Measurements from ENCODE around the gene SRF.
"Not testable (repeated sequence)": the region's sequence is repeated elsewhere in the genome, so short reads cannot be mapped to it uniquely, and the experiment has no call there.

SRF gene

DNA sequence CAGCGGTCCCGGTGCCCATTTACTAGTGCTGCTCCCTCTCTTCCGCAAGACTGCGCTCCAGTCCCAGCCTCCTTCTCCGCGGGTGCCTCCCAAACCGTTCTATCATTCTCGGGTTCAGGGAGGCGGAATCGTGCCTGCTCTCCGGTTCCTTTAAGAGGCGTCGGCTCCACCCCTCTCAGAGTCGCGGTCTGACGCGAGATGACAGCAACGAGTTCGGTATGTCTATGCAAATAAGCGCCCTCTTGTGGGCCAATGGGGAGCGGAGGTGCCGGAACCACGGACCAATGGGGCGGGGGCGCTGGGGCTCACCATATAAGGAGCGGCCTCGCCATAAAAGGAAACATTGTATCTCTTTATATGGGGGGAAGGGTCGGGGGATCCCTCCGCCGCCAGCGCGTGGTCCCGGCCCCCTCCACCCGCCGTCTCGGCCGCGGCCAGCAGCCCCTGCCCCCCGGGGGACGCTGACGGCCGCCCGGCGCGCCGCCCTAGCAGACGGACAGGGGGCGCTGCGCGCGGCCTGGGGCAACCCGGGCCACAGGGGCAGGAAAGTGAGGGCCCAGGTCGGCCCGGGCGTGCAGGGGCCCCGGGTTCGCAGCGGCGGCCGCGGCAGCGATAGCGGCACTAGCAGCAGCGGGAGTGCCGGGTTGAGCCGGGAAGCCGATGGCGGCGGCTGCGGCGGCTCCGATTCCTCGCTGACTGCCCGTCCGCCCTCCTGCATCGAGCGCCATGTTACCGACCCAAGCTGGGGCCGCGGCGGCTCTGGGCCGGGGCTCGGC, at the start of gene SRF:
Gene SRF (plus strand): TSS at position 339 of the 776 bp plus-strand sequence. CDS start 388 bp downstream, at position 727.
- peak; percentile 97 to 99 for DNase-seq (ENCODE audit: low read depth in 2 of 2)

GRCh38 chr6:43122146-43122545, 48.9 kb upstream of the SRF start:
- DNase-seq (ENCODE audit: low read depth in 2 of 2): no peak

DNA sequence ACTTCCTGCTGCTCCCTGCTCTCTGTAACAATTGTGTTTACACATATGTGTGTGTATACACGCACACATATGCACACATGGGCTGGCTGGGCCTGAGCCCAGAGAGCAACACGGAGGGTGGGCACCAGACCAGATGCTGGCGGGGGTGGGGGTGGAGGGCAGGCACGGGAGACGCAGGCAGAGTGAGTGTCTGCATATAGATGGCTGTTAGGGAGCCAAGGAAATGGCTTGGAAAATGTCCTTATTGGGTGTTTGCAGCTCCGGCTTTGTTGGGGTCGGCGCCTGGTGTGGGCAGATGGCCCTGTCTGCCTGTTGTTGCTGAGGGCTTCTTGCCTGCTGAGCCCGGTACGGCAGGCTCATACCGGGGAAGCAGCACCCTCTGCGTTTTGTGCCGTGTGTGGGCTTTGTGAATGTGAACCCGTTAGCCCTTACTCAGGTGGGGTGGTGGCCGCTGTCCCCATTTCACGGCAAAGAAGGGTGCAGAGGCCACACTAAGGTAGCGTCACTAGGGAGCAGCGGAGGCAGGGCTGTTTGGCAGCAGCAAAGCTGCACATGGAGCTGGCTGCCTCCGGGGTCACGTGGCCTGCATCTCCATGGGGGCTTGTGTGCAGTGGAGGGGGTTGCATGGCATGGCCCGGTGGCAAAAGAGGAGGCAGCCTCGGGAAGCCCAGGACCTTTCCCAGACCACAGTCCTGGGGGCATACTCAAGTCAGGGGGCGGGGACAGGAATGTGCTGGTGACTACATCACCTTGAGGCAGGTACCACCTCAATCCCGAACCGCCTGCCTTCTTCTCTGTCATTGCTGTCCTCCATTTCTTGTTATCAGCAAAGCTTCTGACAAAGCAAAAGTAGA, 47.4 kb upstream of the SRF start:
- no peak for DNase-seq (ENCODE audit: low read depth in 2 of 2)

- DNase-seq (ENCODE audit: low read depth in 2 of 2): no peak
Observed at GRCh38 chr6:43124481-43124880, 46.6 kb upstream of the SRF start.

- no peak for DNase-seq (ENCODE audit: low read depth in 2 of 2)
Observed at GRCh38 chr6:43125119-43125518, 46.0 kb upstream of the SRF start.

DNA sequence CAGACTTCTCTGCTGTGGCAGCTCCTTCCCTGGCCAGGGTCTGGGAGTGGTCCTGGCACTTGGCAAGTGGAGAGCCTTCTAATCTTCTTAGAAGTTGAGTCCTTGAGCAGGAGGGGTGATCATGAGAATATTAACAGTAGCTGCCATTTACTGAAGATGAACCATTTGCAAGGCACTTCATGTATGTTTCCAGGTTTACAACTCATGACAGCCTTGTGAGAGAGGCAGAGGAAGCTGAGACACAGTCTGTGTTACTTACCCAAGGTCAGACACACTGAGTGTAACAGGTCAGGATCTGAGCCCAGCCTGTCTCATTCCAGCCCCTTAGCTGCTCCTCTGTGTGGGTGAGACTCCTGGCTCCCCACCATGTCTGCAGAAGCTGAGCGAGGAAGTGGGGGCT, 45.5 kb upstream of the SRF start:
- DNase-seq (ENCODE audit: low read depth in 2 of 2): no peak

DNA sequence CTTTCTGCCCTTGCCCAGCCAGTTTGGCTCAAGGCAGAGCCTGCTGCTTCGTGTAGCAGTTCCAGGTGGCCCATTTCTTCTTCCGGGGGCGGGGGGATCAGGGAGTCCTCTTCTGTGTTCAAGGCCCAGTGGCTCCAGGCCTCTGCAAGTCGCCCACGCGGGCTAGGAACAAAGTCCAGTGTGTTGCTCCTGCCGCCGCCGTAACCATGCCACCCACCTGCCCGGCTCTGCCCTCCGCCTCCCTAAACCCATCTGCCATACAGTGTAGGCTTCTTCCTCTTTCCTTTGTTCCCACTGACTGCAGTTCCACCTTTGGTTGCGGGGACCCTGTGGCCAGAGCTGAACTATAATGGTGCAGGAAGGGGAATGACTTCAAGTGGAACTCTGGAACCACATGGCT, 43.9 kb upstream of the SRF start:
- no peak for DNase-seq (ENCODE audit: low read depth in 2 of 2)

- no peak for DNase-seq (ENCODE audit: low read depth in 2 of 2)
Observed at GRCh38 chr6:43127877-43128276, 43.2 kb upstream of the SRF start.

DNA sequence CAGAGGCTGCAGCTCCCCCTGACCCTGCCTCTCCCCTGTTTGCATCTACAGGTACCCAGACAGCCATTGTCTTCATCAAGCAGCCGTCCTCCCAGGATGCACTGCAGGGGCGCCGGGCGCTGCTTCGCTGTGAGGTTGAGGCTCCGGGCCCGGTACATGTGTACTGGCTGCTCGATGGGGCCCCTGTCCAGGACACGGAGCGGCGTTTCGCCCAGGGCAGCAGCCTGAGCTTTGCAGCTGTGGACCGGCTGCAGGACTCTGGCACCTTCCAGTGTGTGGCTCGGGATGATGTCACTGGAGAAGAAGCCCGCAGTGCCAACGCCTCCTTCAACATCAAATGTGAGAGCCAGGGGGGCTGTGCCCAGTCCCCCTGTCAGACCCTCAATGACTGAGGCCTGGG, 42.1 kb upstream of the SRF start:
- no peak for DNase-seq (ENCODE audit: low read depth in 2 of 2)

DNA sequence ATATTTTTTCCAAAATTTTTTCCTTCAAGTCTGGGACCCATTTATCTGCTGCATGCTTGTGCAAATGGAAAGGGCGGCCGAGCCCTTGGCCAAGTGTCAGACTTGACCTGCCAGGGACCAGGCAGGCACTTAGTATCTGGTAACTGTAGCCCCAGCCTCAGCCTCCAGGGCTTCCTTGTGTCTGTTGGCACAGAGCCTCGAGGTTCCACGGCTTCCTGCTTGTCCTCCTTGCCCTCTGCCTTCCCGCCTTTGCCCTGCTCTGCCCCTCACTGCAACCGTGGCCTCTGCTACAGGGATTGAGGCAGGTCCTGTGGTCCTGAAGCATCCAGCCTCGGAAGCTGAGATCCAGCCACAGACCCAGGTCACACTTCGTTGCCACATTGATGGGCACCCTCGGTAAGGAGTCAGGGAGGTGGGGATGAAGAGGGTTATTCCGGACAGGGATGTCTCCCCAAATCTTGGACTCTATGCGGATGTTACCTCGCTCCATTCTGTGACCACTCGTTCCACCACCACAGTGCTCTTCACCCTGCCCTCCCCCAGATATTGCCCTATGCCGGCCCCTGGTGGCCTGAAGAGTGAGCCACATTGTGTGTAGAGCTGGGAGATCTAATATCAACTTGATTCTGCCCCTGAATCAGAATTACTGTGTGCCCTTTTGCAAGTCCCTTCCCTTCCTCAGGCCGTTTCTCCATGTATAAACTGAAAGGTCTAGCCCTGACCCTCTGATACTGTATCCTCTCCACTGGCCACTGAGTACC, 41.5 kb upstream of the SRF start:
- no peak for DNase-seq (ENCODE audit: low read depth in 2 of 2)

DNA sequence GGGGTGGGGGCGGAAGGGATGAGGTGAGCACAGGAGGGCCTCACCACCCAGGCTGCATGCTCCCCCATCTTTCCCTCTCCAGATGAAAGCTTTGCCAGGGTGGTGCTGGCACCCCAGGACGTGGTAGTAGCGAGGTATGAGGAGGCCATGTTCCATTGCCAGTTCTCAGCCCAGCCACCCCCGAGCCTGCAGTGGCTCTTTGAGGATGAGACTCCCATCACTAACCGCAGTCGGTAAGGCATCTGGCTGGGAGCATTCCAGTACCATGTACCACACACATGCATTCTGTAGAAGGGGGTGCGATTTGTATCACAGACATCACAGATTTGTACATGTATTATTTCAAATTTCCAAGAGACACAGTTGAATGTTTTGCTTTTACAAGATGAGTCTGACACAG, 40.6 kb upstream of the SRF start:
- no peak for DNase-seq (ENCODE audit: low read depth in 2 of 2)

- not testable (repeated sequence) for DNase-seq (ENCODE audit: low read depth in 2 of 2)
Observed at GRCh38 chr6:43131379-43131778, 39.7 kb upstream of the SRF start.

DNA sequence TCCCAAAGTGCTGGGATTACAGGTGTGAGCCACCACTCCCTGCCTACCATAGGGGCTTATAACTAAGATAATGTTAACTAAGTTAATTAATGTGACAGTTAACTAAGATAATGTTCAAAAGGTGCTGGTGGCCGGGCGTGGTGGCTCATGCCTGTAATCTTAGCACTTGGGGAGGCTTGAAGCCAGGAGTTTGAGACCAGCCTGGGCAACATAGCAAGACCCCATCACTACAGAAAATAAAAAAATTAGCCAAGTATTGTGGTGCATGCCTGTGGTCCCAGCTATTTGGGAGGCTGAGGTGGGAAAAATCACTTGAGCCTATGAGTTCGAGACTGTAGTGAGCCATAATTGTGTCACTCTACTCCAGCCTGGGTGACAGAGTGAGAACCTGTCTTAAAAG, 32.8 kb upstream of the SRF start:
- no peak for DNase-seq (ENCODE audit: low read depth in 2 of 2)

GRCh38 chr6:43139973-43140372, 31.1 kb upstream of the SRF start:
- DNase-seq (ENCODE audit: low read depth in 2 of 2): not testable (repeated sequence)

GRCh38 chr6:43141644-43142043, 29.4 kb upstream of the SRF start:
- DNase-seq (ENCODE audit: low read depth in 2 of 2): no peak

DNA sequence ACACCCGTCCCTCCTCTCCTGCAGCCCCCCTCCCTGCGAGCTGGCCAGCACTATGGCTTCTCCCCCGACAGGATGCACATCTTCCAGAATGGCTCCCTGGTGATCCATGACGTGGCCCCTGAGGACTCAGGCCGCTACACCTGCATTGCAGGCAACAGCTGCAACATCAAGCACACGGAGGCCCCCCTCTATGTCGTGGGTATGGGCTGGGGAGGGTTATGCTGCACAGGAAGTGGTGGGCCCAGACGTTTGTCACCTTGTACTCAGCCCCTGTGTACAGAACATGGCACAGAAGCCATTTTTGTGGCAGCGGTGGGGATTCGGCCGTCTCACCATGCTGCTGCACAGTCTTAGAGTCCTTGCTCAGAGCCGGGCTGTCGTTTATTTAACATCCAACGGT, 29.0 kb upstream of the SRF start:
- peak in 1 of 2 donors; percentile 24 for DNase-seq (ENCODE audit: low read depth in 2 of 2)

DNA sequence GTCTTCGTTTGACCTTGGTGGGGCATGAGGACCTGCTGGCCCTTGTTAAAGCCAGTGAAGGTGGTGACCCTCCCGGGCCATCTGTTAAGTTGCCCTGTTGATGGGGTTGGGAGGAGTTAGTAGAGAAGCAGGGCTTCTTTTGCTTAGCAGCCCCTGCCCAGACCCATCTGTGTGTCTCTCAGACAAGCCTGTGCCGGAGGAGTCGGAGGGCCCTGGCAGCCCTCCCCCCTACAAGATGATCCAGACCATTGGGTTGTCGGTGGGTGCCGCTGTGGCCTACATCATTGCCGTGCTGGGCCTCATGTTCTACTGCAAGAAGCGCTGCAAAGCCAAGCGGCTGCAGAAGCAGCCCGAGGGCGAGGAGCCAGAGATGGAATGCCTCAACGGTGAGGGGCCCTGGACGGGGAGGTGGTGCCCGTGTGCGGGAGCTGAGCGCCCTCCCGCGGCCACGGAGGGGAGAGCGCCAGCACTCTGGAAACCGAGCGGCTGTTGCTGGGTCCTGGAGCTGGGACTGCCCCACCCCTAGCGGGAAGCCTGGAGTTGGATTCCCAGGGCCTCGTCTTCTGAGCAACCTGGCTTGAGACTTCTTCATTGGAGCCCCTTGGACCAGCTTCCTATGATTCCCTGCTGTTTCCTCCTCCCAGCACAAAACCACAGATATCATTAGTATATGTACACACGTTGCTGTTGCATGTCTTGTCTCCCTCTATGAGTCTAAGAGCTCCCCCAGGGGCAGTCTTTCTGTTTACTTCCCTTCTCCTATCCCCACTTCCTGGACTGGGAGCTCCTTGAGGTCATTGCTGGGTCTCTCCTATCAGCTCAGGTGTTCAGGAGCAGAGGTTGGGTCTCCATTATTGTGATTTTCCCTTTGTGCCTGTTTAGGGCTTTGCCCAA, 27.6 kb upstream of the SRF start:
- peak; percentile 37 to 50 for DNase-seq (ENCODE audit: low read depth in 2 of 2)

DNA sequence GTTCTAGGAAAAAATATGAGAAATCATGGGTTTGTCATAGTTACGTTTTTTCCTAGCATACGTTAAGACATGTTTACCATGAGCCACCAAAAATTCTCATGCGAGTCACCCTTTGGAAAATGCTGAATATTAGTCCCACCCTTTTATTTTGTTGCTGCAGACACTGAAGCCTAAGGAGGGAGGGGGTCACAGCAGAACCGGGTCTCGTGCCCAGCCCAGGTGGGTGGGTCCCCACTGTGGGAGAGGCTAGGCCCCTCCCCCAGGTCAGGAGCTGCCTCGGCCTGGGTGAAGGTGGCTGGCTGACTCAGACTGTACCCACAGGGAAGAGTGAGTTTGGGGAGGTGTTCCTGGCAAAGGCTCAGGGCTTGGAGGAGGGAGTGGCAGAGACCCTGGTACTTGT, 26.2 kb upstream of the SRF start:
- no peak for DNase-seq (ENCODE audit: low read depth in 2 of 2)

- no peak for DNase-seq (ENCODE audit: low read depth in 2 of 2)
Observed at GRCh38 chr6:43146261-43146660, 24.8 kb upstream of the SRF start.

DNA sequence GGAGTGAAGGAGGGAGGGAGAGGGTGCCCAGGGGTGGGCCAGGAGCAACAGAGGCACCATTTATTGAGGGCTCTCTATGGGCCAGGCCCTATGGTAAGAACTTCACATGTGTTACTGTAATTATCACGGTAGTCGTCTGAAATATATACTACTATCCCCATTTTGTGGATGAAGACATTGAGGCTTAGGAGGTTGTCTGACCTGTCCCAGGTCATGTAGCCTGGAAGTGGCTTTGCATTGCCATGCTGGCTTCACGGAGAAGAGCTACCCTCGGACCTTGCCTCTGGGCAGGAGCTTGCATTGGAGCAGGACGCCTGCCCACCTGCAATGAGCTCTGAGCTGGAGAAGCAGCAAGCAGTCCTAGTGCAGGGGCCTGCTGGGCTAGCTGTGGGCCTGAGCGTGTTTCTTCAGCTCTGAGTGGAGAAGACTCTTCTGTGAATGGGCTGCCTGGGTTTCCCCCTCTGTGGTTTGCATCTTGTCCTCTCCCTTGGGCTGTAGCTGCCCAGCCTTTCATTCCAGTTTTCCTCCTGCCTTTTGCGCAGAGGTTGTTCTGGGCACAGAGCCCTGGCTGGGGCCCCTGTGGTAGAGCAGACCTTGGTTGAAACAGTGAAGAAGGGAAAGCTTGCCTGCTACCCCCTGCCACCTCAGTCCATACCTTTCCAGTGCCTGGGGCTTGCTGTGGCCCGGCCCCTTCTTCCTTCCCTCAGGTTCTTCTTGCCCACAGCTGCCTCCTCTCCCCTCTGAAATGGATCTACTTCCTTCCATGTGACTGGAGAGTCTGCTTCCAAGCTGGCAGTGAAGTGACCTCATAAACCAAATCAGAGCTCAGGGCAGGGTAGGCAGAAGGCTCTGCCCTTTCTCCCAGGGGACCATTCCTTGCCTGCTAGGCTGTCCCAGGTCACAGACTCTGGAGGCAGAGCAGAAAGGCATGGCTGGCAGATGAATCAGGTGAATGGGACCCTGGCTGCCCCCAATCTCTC, 24.1 kb upstream of the SRF start:
- no peak for DNase-seq (ENCODE audit: low read depth in 2 of 2)

Data from stimulated activated CD8-positive, alpha-beta memory T cell treated with anti-CD3 and anti-CD28 coated beads, Interleukin-15, amount 100 ng/mL, for 4 hours (primary cell).